Aorta (tissue), 5 donors: ENCODE results near the gene RAI1. TPM values are rescaled to one million over a fixed set of nuclear protein-coding genes. Genes with fewer than 3 reads are reported as not detected.

Experiments used
- ATAC-seq: fragments of 200-7000 bp; cut with Tn5 transposase; one replicate; pipeline ENCODE4 v1.9.1; 2022; ENCODE audit warnings: moderate library complexity; ENCODE audit not compliant: low FRiP score
- DNase-seq, 2 donors: peaks; one replicate each; pipeline ENCODE4 v3.0.0-alpha.2; 2020
- H3K27ac ChIP-seq, 2 donors: one replicate each; pipeline ENCODE4 v1.5.1; 2013; ENCODE audit warnings: low read length in 2 of 2, mild to moderate bottlenecking in 2 of 2, moderate library complexity in 2 of 2, control low read depth in 1 of 2, inconsistent platforms in 1 of 2, low read depth in 1 of 2
- H3K27me3 ChIP-seq, 2 donors: one replicate each; pipeline ENCODE4 v1.6.1; 2013; ENCODE audit warnings: control low read depth in 1 of 2, low read length in 1 of 2, mild to moderate bottlenecking in 1 of 2, moderate library complexity in 1 of 2; ENCODE audit not compliant: insufficient read depth in 2 of 2, control insufficient read depth in 1 of 2
- H3K36me3 ChIP-seq, 2 donors: one replicate each; pipeline ENCODE4 v1.6.1; 2013; ENCODE audit warnings: control low read depth in 1 of 2, low read length in 1 of 2, mild to moderate bottlenecking in 1 of 2; ENCODE audit not compliant: insufficient read depth in 2 of 2, control insufficient read depth in 1 of 2
- H3K4me1 ChIP-seq, 2 donors: one replicate each; pipeline ENCODE4 v1.6.1; 2013; ENCODE audit warnings: low read length in 2 of 2, control low read depth in 1 of 2, mild to moderate bottlenecking in 1 of 2, moderate library complexity in 1 of 2; ENCODE audit not compliant: insufficient read depth in 2 of 2, control insufficient read depth in 1 of 2
- H3K4me3 ChIP-seq, 2 donors: one replicate each; pipeline ENCODE4 v1.5.1; 2013; ENCODE audit warnings: low read length in 2 of 2, control low read depth in 1 of 2, mild to moderate bottlenecking in 1 of 2
- H3K9me3 ChIP-seq: one replicate; pipeline ENCODE4 v1.6.1; 2013; ENCODE audit warnings: mild to moderate bottlenecking, low read length; ENCODE audit not compliant: control insufficient read depth
- WGBS, 2 donors: extraction: QIAGEN DNeasy Blood & Tissue Kit; methylation state at CpG; one replicate each; pipeline ENCODE4 v1.1.7; 2013; 5-methylcytosine and 5-hydroxymethylcytosine counted together
- intact Hi-C, 2 donors: fragments of 100-400 bp; cut with DNase I; formaldehyde crosslinking; loops; one replicate each; pipeline versions ENCODE4 v1.14.2 to v1.15.0; 2022
- polyA plus RNA-seq, 2 donors: library from polyadenylated mRNA; stranded (reverse); fragments of 200-250 nt; gene quantifications; one replicate each; pipeline ENCODE4 v1.2.3, GENCODE V29; 2013
- total RNA-seq, 2 donors: library from RNA; stranded (reverse); fragmentation: NEBNext Ultra II Directional; extraction: Animal tissue kit (Norgen Biotek cat#: 25700); gene quantifications; one replicate each; pipeline ENCODE4 v1.2.1, GENCODE V29; 2021
- donor health status: healthy with polysubstance abuse.
- donor health status: Bipolar disorder and iron deficiency.
- donor health status: DM: no; HTN: no; CAD: no.
- donor health status: DM: no; HTN: no; CAD: no.
- donor health status: DM: yes; HTN: yes; CAD: no.

The RAI1 gene
- total and polyA plus RNA-seq, 4 donors = 2.0 to 35.8 (median 15.4) TPM

DNA sequence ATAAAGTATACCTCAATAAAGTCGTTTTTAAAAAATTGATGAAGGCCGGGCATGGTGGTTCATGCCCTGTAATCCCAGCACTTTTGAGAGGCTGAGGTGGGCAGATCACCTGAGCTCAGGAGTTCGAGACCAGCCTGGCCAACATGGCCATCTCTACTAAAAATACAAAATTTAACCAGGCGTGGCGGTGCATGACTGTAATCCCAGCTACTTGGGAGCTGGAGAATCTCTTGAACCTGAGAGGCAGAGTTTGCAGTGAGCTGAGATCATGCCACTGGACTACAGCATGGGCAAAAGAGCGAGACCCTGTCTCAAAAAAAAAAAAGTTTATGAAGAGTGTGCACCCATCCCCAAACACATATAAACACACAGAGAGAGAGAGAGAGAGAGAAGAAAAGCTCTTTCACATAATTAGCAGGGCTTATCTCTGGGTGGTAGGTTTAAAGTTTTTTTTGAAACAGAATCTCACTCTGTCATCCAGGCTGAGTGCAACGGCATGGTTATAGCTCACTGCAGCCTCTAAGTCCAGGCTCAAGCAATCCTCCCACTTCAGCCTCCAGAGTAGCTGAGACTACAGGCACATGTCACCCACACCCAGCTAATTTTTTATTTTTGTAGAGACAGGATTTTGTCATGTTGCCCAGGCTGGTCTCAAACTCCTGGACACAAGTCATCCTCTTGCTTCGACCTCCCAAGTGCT lies 152.6 kb downstream of the RAI1 start:
- no peaks in the 10 kb centered on the region for H3K36me3 ChIP-seq
- H3K27ac ChIP-seq = no peak overlapping the region
- no peaks in the 10 kb centered on the region for H3K27me3 ChIP-seq
- no peak for ATAC-seq
- H3K4me3 ChIP-seq = no peak overlapping the region
- WGBS, 2 donors = 74 to 86% methylated on average over 8 of the region's 8 CpGs
- H3K4me1 ChIP-seq = no peaks in the 10 kb centered on the region
- intact Hi-C loops = no loop called here
- no peaks in the 10 kb centered on the region for H3K9me3 ChIP-seq
- no peak for DNase-seq

DNA sequence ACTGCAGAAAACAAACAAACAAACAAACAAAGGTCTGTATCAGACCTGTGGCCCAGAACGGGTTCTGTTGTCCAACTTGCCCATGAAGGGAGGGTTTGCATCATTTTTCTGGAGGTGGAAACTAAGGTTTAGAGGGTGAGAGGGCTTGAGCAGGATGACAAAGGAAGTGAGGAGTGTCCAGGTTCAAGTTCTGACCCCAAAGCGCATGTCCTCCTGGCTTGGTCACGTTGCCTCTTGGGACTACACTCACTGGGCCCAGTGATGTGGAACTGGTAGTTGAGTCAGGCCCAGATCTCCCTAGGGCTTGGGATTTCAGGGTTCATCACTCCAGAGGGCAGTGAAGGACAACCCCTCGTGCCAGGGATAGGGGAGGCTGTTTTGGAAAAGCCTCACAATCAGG lies 153.7 kb downstream of the RAI1 start:
- Histone ChIP-seq H3K4me3 (no peak overlapping the region), H3K27ac (no peak overlapping the region), H3K36me3 (no peaks in the 10 kb centered on the region), H3K4me1 (no peaks in the 10 kb centered on the region), H3K27me3 (no peaks in the 10 kb centered on the region), H3K9me3 (no peaks in the 10 kb centered on the region)
- intact Hi-C loops = no loop called here
- ATAC-seq = no peak
- DNase-seq = no peak
- WGBS, 2 donors = 86 to 89% methylated on average over 4 of the region's 4 CpGs

DNA sequence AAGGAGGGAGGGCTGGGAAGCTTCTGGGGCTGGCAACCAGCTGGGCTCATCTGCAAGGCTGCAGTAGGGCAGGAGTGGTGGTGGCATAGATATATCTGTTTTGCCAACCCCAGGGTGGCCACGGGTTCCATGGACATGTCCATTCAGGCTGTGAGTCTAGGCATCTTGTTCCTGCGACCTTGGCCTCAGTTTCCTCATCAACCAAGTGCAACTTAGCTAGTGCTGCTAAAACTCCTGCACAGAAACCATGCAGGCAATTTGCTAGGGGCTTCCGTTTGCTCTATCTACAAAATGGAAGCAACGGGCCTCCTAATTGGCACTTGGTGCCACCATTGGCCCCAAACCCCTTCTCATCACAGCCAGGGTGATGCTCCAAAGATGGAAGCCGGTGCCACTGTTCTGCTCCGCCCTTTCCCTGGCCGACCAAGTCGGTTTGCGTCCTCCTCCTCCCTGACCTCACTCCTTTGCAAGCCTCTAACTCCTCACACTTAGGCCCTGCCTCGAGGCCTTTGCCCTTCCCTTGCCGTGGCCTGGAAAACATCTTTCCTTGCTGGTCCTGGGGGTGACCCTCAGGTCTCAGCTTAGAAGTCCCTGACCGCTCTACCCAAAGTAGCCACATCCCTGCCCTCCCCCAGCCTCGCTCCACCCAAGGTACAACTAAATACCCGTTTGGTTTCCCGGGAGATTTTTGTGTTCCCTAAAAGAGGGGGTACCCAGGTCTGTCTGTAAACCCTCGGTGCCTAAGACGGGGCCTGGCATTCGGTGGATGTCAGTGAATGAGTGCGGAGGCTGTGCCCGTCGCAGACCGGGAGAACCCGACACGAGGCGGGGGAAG lies 154.4 kb downstream of the RAI1 start:
- ATAC-seq (no peak), DNase-seq (no peak)
- H3K27ac ChIP-seq = peak overlapping the region in 1 of 2 donors; percentile 41
- intact Hi-C loops = no loop called here
- H3K36me3 ChIP-seq = no peaks in the 10 kb centered on the region
- no peaks in the 10 kb centered on the region for H3K9me3 ChIP-seq
- H3K4me1 ChIP-seq = no peaks in the 10 kb centered on the region
- WGBS, 2 donors = 33 to 34% methylated on average over 25 of the region's 25 CpGs
- no peaks in the 10 kb centered on the region for H3K27me3 ChIP-seq
- H3K4me3 ChIP-seq = no peak overlapping the region

DNA sequence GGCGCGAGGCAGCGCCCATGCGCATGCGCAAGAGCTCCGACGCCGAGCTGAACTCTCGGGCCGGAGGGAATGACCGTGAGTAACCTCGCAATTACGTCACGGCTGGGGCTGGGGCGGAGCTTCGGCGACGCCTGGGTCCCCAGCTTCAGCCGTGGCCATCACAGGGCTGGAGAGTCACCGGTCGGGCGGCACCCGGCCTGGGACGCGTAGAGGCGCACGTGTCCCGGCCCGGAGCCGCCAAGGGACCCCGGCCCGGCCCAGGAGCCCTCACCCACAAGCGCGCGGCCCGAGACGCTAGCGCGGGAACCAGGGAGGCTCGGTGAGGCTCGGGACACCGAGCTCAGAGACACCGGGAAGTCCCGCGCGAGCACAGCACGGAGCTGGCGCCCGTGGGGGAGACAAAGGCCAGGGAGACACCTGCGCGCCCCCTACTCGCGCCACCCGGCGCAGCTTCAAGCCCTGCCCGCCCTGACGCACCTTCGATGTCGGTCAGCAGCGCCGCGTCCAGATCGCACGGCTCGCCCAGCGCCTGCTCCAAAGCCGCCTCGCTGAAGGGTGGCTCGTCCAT lies 155.1 kb downstream of the RAI1 start:
- Histone ChIP-seq H3K27me3 (no peaks in the 10 kb centered on the region), H3K4me1 (no peaks in the 10 kb centered on the region), H3K27ac (peak overlapping the region in 1 of 2 donors; percentile 92), H3K36me3 (no peaks in the 10 kb centered on the region), H3K9me3 (no peaks in the 10 kb centered on the region), H3K4me3 (peak overlapping the region; percentile 40 to 73)
- ATAC-seq (peak; percentile 93), DNase-seq (peak; percentile 99 to 100)
- 0% methylated on average over 54 to 69 of the region's 69 CpGs for WGBS, 2 donors
- intact Hi-C loops = no loop called here

DNA sequence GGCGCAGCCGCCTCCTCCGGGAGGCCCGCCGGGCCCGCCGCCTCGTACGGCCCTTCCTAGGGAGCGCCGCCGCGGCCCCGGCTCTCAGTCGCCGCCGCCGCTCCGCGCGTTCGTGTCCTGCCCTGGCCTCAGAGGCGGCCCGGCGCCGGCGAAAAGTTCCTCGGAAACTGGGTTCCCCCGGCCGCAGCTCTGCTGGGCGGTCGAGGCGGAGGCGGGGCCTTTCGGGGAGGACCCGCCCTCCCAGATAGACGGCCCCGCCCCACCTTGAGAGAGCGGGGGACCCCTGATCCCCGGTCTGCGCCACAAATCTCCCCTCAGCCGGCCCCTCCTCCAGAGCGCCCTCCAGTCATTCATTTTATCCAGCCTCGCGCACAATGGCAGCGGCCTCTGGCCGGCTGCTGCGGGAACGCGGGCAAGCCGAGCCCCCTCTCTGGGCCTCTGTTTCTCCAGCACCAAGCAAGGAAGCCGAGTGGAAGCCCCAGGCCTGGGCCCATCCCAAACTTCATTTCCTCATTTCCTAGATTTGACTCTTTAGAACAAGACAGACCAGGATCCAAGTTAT lies 155.6 kb downstream of the RAI1 start, which contains the start of gene SREBF1:
SREBF1 (minus strand) TSS at position 169 of the 562 bp plus-strand sequence. CDS start 169 bp downstream, outside the sequence.
- Histone ChIP-seq H3K4me1 (no peaks in the 10 kb centered on the region), H3K27me3 (no peaks in the 10 kb centered on the region), H3K4me3 (peak within 1 kb of the TSS; percentile 40 to 73), H3K9me3 (no peaks in the 10 kb centered on the region), H3K36me3 (no peaks in the 10 kb centered on the region), H3K27ac (peak within 1 kb of the TSS in 1 of 2 donors; percentile 92)
- DNase-seq (peak; percentile 83 to 87), ATAC-seq (peak; percentile 40)
- 16 to 25% methylated on average over 33 to 52 of the region's 52 CpGs for WGBS, 2 donors
- intact Hi-C loops = no loop called here

DNA sequence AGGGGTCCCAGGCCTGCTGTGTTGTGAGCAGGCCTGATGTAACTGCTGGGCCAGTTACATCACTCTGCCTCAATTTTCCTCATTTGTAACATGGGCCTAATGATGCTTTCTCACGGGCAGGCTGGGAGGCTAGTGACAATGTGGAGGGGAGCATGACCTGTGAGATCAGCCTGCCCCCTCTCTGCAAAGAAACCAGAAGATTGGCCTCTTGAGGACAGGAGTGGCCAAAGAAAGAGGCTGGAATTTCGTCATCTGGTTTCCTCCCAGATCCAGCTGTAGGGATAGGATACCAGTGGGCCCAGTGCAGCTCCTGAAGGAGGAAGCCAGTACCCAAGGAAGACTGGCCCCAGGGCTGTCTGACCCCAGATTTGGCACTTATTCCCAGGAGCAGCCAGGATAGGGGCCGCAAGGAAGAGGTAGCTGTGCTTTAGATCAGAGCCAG lies 156.1 kb downstream of the RAI1 start:
- intact Hi-C loops = no loop called here
- Histone ChIP-seq H3K9me3 (no peaks in the 10 kb centered on the region), H3K36me3 (no peaks in the 10 kb centered on the region), H3K27me3 (no peaks in the 10 kb centered on the region), H3K4me1 (no peaks in the 10 kb centered on the region), H3K27ac (peak overlapping the region in 1 of 2 donors; percentile 28), H3K4me3 (no peak overlapping the region)
- DNase-seq = peak in 1 of 2 donors; percentile 72
- peak; percentile 17 for ATAC-seq
- WGBS, 2 donors = 75 to 85% methylated on average over 3 of the region's 3 CpGs

DNA sequence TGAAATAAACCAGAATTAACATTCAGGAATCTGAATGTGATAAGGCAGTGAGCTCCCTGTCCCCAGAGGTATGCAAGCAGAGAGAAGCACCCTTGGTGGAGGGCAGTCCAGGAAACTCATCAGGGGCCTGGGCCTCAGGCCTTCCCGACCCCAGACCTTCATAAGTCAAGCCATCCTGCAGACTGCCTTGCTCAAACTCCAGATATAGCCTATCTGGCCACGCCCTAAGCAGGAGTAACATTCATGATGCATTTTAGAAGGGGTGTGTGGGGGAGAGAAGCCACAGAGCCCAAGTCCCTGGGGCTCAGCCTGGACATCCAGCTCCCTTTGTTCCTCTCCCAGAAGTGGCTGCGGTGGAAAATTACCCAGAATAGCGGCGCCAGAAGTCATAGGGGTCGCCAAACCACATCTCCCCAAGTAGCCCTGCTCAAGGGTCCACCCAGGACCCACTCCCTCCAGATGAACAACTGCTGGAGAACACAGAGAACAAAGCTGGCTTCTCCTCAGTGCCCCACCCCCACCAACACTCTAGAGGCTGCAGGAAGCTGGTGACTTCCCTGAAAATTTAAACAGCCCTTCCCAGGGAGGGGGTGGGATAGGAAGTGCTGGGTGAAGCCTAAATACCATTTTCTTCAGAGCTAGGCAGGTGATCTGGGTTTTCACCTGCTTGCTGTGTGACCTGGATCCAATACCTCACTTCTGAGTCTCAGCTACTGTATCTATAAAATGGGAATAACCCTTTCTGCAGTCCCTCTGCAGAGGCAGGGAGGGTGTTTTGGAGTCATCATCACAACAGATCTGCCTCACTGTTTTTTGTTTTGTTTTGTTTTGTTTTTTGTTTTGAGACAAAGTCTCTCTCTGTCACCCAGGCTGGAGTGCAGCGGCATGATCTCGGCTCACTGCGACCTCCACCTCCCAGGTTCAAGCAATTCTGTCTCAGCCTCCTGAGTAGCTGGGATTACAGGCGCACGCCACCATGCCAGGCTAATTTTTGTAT lies 157.0 kb downstream of the RAI1 start:
- 82% methylated on average over 11 of the region's 11 CpGs for WGBS, 2 donors
- intact Hi-C loops = no loop called here
- ATAC-seq (no peak), DNase-seq (peak in 1 of 2 donors; percentile 84)
- H3K36me3 ChIP-seq = no peaks in the 10 kb centered on the region
- no peaks in the 10 kb centered on the region for H3K27me3 ChIP-seq
- H3K9me3 ChIP-seq = no peaks in the 10 kb centered on the region
- H3K27ac ChIP-seq = no peak overlapping the region
- H3K4me1 ChIP-seq = no peaks in the 10 kb centered on the region
- H3K4me3 ChIP-seq = no peak overlapping the region
